Activated T-helper 1 cell treated with Interleukin-2 at 50 U/mL for 16 hours (primary cell): ENCODE data around the gene HOXD4.

Source experiments
- DNase-seq: peaks from one replicate; pipeline ENCODE4 v3.0.0-alpha.2; 2020; ENCODE audit warnings: low read depth

The HOXD4 gene

DNA sequence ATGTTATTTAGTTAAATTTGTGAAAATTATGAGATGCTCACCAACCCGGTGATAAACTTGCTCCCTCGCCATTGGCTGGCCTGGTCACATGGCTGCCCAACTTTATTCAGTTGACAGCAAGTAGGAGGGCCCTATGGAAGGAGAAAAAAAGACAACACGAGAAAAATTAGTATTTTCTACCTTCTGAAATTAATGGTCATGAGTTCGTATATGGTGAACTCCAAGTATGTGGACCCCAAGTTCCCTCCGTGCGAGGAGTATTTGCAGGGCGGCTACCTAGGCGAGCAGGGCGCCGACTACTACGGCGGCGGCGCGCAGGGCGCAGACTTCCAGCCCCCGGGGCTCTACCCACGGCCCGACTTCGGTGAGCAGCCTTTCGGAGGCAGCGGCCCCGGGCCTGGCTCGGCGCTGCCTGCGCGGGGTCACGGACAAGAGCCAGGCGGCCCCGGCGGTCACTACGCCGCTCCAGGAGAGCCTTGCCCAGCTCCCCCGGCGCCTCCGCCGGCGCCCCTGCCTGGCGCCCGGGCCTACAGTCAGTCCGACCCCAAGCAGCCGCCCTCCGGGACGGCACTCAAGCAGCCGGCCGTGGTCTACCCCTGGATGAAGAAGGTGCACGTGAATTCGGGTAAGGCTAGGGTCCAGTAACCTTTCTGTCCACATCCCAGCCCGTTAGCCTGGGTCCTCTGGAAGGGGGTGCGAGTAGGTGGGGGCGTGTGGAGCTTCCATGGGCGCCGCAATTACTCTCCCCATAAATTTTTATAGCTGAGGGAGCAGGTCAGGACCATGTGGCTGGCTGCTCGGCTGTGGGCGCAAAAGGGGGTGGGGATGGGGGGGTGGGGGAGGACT, at the start of gene HOXD4:
Gene HOXD4 (plus strand): TSS at position 109 of the 846 bp plus-strand sequence. CDS start 84 bp downstream, at position 193.
- no peak for DNase-seq

GRCh38 chr2:176101842-176102241, 49.5 kb upstream of the HOXD4 start:
- no peak for DNase-seq

DNA sequence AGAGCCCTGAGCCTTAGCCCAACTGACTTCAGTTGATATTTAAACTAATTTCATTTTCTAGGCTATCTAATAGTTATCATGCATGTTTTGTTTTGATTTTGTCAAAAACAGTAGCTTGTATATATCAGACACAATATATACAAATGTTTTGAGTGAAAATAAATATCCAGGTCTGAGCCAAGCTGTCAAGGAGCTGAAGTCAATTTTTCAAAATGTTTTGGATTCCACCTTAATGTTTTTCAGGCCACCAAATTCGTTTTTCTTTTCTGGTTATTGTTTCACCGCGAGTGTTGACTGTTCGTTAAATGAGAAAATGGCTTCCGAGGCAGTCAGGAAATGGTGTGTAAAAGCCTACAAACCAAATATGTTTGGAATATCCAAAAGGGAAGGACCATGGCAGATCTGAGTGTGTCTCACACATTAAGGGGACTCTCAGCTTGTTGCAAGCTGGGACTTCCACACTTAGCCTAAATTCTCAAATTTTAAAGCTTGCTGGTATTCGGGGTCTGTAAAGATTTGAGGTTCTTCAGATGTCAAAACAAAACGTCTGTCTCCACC, 49.0 kb upstream of the HOXD4 start:
- DNase-seq = no peak

- no peak for DNase-seq
Measured at GRCh38 chr2:176103194-176103593, 48.2 kb upstream of the HOXD4 start.

- DNase-seq = no peak
Measured at GRCh38 chr2:176103742-176104315, 47.5 kb upstream of the HOXD4 start.

- no peak for DNase-seq
Measured at GRCh38 chr2:176104316-176105077, 46.9 kb upstream of the HOXD4 start.

GRCh38 chr2:176105078-176105729, 46.1 kb upstream of the HOXD4 start:
- DNase-seq = no peak

GRCh38 chr2:176105730-176106580, 45.4 kb upstream of the HOXD4 start:
- DNase-seq = no peak

GRCh38 chr2:176106581-176107539, 44.5 kb upstream of the HOXD4 start, which contains the start of gene HOXD11:
HOXD11 (plus strand) TSS chr2:176107280; CDS start chr2:176107356, 76 bp downstream.
- DNase-seq = no peak

DNA sequence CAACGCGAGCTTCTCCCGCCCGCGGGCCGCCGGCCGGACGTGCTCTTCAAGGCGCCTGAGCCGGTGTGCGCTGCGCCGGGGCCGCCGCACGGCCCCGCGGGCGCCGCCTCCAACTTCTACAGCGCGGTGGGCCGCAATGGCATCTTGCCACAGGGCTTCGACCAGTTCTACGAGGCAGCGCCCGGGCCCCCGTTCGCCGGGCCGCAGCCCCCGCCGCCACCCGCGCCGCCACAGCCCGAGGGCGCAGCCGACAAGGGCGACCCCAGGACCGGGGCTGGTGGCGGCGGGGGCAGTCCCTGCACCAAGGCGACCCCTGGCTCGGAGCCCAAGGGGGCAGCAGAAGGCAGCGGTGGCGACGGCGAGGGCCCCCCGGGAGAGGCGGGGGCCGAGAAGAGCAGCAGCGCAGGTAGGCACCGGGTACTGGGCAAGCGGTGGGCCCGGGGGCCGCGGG, 43.6 kb upstream of the HOXD4 start:
- no peak for DNase-seq

GRCh38 chr2:176109192-176109901, 42.0 kb upstream of the HOXD4 start:
- no peak for DNase-seq

DNA sequence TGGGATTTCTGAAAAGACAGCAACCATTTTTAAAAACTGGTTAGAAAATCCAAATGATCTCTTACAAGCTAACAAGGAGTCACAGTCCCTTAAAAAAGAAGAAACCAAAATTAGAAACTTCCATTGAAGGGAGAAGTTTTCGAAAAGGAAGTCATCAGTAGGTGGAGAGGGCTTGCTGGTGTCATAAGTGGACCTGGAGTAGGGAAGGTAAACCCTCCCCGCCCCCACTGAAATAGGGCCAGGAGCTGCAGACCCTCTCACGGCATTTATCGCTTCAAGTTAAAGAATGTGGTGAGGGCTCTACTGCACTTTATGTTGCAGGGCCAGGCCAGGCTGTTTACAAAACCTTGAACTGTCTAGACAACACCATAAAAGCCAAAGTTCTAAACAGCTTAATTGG, 41.4 kb upstream of the HOXD4 start:
- no peak for DNase-seq

- DNase-seq = no peak
Measured at GRCh38 chr2:176110415-176111308, 40.7 kb upstream of the HOXD4 start.

DNA sequence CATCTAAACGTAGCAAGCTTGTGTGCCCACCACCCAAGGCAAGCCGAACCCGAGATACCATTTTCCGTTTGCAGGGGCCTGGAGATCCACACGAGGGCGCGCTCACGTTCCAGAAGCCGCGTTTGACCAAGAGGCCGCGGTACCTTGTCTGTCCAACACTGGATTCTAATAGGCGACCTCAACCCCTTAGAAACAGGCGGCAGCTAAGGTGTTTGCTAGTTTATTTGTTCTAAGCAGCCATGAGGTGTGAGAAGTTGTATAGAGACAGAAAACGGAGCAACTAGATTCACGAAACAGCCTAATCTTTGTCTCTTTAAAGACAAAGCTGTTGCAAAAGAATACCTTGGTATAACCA, 40.1 kb upstream of the HOXD4 start:
- DNase-seq = no peak

DNA sequence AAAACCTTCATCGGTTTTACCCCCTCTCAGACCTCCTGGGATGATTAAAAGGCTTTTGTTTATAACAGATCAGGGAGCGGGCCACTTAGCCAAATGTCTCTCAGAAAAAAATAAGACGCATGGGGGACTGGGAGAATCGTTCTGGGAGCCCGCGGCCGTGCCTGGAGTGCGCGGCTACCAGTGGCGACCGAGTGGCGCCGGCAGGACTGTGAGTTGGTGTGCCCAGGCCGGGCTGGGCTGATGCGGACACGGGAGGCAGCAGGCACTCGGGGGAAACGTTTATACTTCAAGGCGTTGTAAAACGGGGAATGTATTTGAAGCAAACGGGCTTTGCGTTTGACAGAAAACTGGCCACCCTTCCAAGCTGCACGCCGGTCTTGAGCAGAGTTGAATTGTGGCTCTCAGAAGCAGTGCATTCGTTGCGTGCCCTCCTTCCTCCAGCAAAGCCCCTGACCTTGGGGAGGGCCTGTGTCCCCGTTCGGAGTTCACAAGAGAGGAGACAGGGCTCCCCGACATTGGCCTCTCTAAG, 39.4 kb upstream of the HOXD4 start:
- DNase-seq = no peak

GRCh38 chr2:176112375-176113302, 38.7 kb upstream of the HOXD4 start:
- no peak for DNase-seq
